Measurements from ENCODE around the gene RSPH6A. TPM values are rescaled to one million over a fixed set of nuclear protein-coding genes. Genes with fewer than 3 reads are reported as not detected.

Gene RSPH6A
- total RNA-seq, 5 donors from 2014 or later (not counting 1 experiment from before 2014, with no cell fraction given), result 0.20 to 0.47 (median 0.38) TPM

GRCh38 chr19:45770192-45771101, 44.7 kb downstream of the RSPH6A start:
- H3K9me3 ChIP-seq, result no peaks in the 10 kb centered on the region
- H3K4me3 ChIP-seq (ENCODE audit: control insufficient read depth in 1 of 2, extremely low read depth in 1 of 2, low read length in 1 of 2), result peak overlapping the region; percentile 83 to 85
- Mint-ChIP-seq H3K27ac (peak overlapping the region; percentile 76 to 86), H3K9me3 (no peaks in the 10 kb centered on the region), H3K4me1 (peaks cover 9 to 20% (median 11%) of the 10 kb centered on the region in 3 donors), H3K36me3 (no peaks in the 10 kb centered on the region), H3K4me3 (peak overlapping the region; percentile 81 to 90 (median 84)), H3K27me3 (peaks cover 4 to 11% of the 10 kb centered on the region in 2 donors)
- ChIA-PET POLR2A (interaction anchor here (0.6 to 0.9 kb wide), 6 partner anchors 22 to 157 kb away, joined by 3 to 7 read pairs (median 4); partner anchors contain the start of gene DMWD (in 1 of the 2)), CTCF (interaction anchor here (0.6 to 3.1 kb wide), 20 partner anchors 9 to 599 kb away, joined by 3 to 61 read pairs (median 5); partner anchors contain the start of genes DMPK (in 2 of the 2), DMWD (in 1 of the 2), FBXO46 (in 1 of the 2) and MYPOP (in 1 of the 2))
- 2% methylated on average over 79 of the region's 79 CpGs for WGBS (ENCODE audit: insufficient coverage)
- peaks cover 2 to 35% of the 10 kb centered on the region in 2 experiments for H3K4me1 ChIP-seq (ENCODE audit: control insufficient read depth in 1 of 2, extremely low read depth in 1 of 2, insufficient read depth in 2 of 2, low read length in 2 of 2)
- peaks cover 0 to 38% of the 10 kb centered on the region in 2 experiments for H3K27me3 ChIP-seq (replicated peaks in 1 of 2; ENCODE audit: control insufficient read depth in 2 of 2, extremely low read depth in 1 of 2, insufficient read depth in 2 of 2, low read length in 1 of 2)
- peak; percentile 78 to 94 (median 88) for DNase-seq
- ATAC-seq (replicated peaks in 1 of 4), result peak; percentile 73 to 80 (median 76)
- no peaks in the 10 kb centered on the region for H3K36me3 ChIP-seq (ENCODE audit: control insufficient read depth in 2 of 2, extremely low read depth in 1 of 2, insufficient read depth in 1 of 2, low read length in 1 of 2)
- H3K27ac ChIP-seq (ENCODE audit: low read length), result peak overlapping the region; percentile 18

GRCh38 chr19:45769821-45770191, 45.3 kb downstream of the RSPH6A start:
- Mint-ChIP-seq H3K36me3 (no peaks in the 10 kb centered on the region), H3K27ac (peak overlapping the region; percentile 76 to 86), H3K9me3 (no peaks in the 10 kb centered on the region), H3K4me1 (peaks cover 9 to 20% (median 11%) of the 10 kb centered on the region in 3 donors), H3K27me3 (peaks cover 7 to 15% of the 10 kb centered on the region in 2 donors), H3K4me3 (peak overlapping the region; percentile 81 to 90 (median 84))
- Histone ChIP-seq H3K36me3 (ENCODE audit: control insufficient read depth in 2 of 2, extremely low read depth in 1 of 2, insufficient read depth in 1 of 2, low read length in 1 of 2) (no peaks in the 10 kb centered on the region), H3K9me3 (no peaks in the 10 kb centered on the region), H3K27ac (ENCODE audit: low read length) (peak overlapping the region; percentile 63), H3K4me3 (ENCODE audit: control insufficient read depth in 1 of 2, extremely low read depth in 1 of 2, low read length in 1 of 2) (peak overlapping the region; percentile 83 to 85), H3K27me3 (replicated peaks in 1 of 2; ENCODE audit: control insufficient read depth in 2 of 2, extremely low read depth in 1 of 2, insufficient read depth in 2 of 2, low read length in 1 of 2) (peaks cover 0 to 44% of the 10 kb centered on the region in 2 experiments), H3K4me1 (ENCODE audit: control insufficient read depth in 1 of 2, extremely low read depth in 1 of 2, insufficient read depth in 2 of 2, low read length in 2 of 2) (peaks cover 2 to 35% of the 10 kb centered on the region in 2 experiments)
- ChIA-PET POLR2A (interaction anchor here (0.6 kb wide), 2 partner anchors 24 to 52 kb away, joined by 3 to 6 read pairs; no protein-coding TSS in a partner anchor), CTCF (interaction anchor here (0.6 to 3.1 kb wide), 20 partner anchors 9 to 246 kb away, joined by 3 to 61 read pairs (median 7); partner anchors contain the start of genes DMPK (in 1 of the 2), DMWD (in 1 of the 2), FBXO46 (in 1 of the 2) and MYPOP (in 1 of the 2))
- ATAC-seq (replicated peaks in 1 of 4) (peak; percentile 43 to 56 (median 46)), DNase-seq (peak in 27 of 35 experiments; percentile 52 to 81 (median 65))
- WGBS (ENCODE audit: insufficient coverage), result under 1% methylated on average over 28 of the region's 28 CpGs

- H3K27ac Mint-ChIP-seq, result peak within 1 kb of the TSS; percentile 76 to 86
- ATAC-seq (replicated peaks in 1 of 4), result peak; percentile 64 to 71 (median 66)
- Histone ChIP-seq H3K4me3 (ENCODE audit: control insufficient read depth in 1 of 2, extremely low read depth in 1 of 2, low read length in 1 of 2) (peak within 1 kb of the TSS; percentile 83 to 85), H3K27me3 (replicated peaks in 1 of 2; ENCODE audit: control insufficient read depth in 2 of 2, extremely low read depth in 1 of 2, insufficient read depth in 2 of 2, low read length in 1 of 2) (peaks cover 0 to 50% of the 10 kb centered on the region in 2 experiments), H3K4me1 (ENCODE audit: control insufficient read depth in 1 of 2, extremely low read depth in 1 of 2, insufficient read depth in 2 of 2, low read length in 2 of 2) (peaks cover 2 to 35% of the 10 kb centered on the region in 2 experiments), H3K9me3 (no peaks in the 10 kb centered on the region), H3K36me3 (ENCODE audit: control insufficient read depth in 2 of 2, extremely low read depth in 1 of 2, insufficient read depth in 1 of 2, low read length in 1 of 2) (no peaks in the 10 kb centered on the region), H3K27ac (ENCODE audit: low read length) (peak within 1 kb of the TSS; percentile 63)
- H3K9me3 Mint-ChIP-seq, result no peaks in the 10 kb centered on the region
- peaks cover 8 to 20% of the 10 kb centered on the region in 2 donors for H3K27me3 Mint-ChIP-seq
- WGBS (ENCODE audit: insufficient coverage), result under 1% methylated on average over 49 of the region's 70 CpGs
- CTCF ChIA-PET, result interaction anchor here (0.5 to 3.1 kb wide), 22 partner anchors 8 to 1071 kb away, joined by 3 to 61 read pairs (median 7); partner anchors contain the start of genes CCDC61 (in 1 of the 2), DMPK (in 1 of the 2), DMWD (in 1 of the 2) and MYPOP (in 1 of the 2)
- H3K4me3 Mint-ChIP-seq, result peak within 1 kb of the TSS; percentile 81 to 90 (median 84)
- H3K4me1 Mint-ChIP-seq, result peaks cover 9 to 20% (median 11%) of the 10 kb centered on the region in 3 donors
- POLR2A ChIA-PET, result interaction anchor here in 1 of 2 donors (0.6 kb wide), 1 partner anchor 25 kb away, joined by 6 read pairs; no protein-coding TSS in a partner anchor
- no peaks in the 10 kb centered on the region for H3K36me3 Mint-ChIP-seq
- peak; percentile 73 to 97 (median 86) for DNase-seq
Measured at GRCh38 chr19:45768984-45769782, 45.9 kb downstream of the RSPH6A start, which contains the start of gene SIX5. SIX5 (minus strand) TSS chr19:45769252; CDS start chr19:45768844, 408 bp downstream.

- POLR2A ChIA-PET, result no interaction called here
- peaks cover 2 to 35% of the 10 kb centered on the region in 2 experiments for H3K4me1 ChIP-seq (ENCODE audit: control insufficient read depth in 1 of 2, extremely low read depth in 1 of 2, insufficient read depth in 2 of 2, low read length in 2 of 2)
- H3K27ac ChIP-seq (ENCODE audit: low read length), result peak overlapping the region; percentile 29
- DNase-seq, result peak in 15 of 35 experiments; percentile 13 to 66 (median 31)
- H3K36me3 ChIP-seq (ENCODE audit: control insufficient read depth in 2 of 2, extremely low read depth in 1 of 2, insufficient read depth in 1 of 2, low read length in 1 of 2), result no peaks in the 10 kb centered on the region
- H3K27me3 Mint-ChIP-seq, result peaks cover 8 to 20% of the 10 kb centered on the region in 2 donors
- no peaks in the 10 kb centered on the region for H3K9me3 Mint-ChIP-seq
- H3K4me3 Mint-ChIP-seq, result peak overlapping the region; percentile 81 to 90 (median 84)
- H3K4me3 ChIP-seq (ENCODE audit: control insufficient read depth in 1 of 2, extremely low read depth in 1 of 2, low read length in 1 of 2), result peak overlapping the region; percentile 83 to 85
- ATAC-seq (replicated peaks in 1 of 4), result no peak
- H3K4me1 Mint-ChIP-seq, result peaks cover 9 to 20% (median 11%) of the 10 kb centered on the region in 3 donors
- H3K27me3 ChIP-seq (replicated peaks in 1 of 2; ENCODE audit: control insufficient read depth in 2 of 2, extremely low read depth in 1 of 2, insufficient read depth in 2 of 2, low read length in 1 of 2), result peaks cover 0 to 56% of the 10 kb centered on the region in 2 experiments
- no peak overlapping the region for H3K27ac Mint-ChIP-seq
- no peaks in the 10 kb centered on the region for H3K36me3 Mint-ChIP-seq
- CTCF ChIA-PET, result interaction anchor here (0.8 to 3.1 kb wide), 9 partner anchors 10 to 226 kb away, joined by 3 to 61 read pairs (median 8); partner anchors contain the start of genes CCDC61 (in 1 of the 2) and QPCTL (in 1 of the 2)
- 0% methylated on average over 8 of the region's 33 CpGs for WGBS (ENCODE audit: insufficient coverage)
- no peaks in the 10 kb centered on the region for H3K9me3 ChIP-seq
Measured at GRCh38 chr19:45768655-45768983, 46.5 kb downstream of the RSPH6A start.

GRCh38 chr19:45767881-45768654, 47.0 kb downstream of the RSPH6A start:
- H3K27ac Mint-ChIP-seq, result no peak overlapping the region
- ChIA-PET CTCF (interaction anchor here in 1 of 2 donors (0.9 to 3.1 kb wide), 6 partner anchors 11 to 114 kb away, joined by 4 to 61 read pairs (median 8); partner anchors contain the start of gene QPCTL), POLR2A (no interaction called here)
- no peaks in the 10 kb centered on the region for H3K9me3 Mint-ChIP-seq
- H3K36me3 Mint-ChIP-seq, result no peaks in the 10 kb centered on the region
- WGBS (ENCODE audit: insufficient coverage), result 3% methylated on average over 99 of the region's 102 CpGs
- Histone ChIP-seq H3K9me3 (no peaks in the 10 kb centered on the region), H3K4me1 (ENCODE audit: control insufficient read depth in 1 of 2, extremely low read depth in 1 of 2, insufficient read depth in 2 of 2, low read length in 2 of 2) (peaks cover 2 to 35% of the 10 kb centered on the region in 2 experiments), H3K27ac (ENCODE audit: low read length) (no peak overlapping the region), H3K36me3 (ENCODE audit: control insufficient read depth in 2 of 2, extremely low read depth in 1 of 2, insufficient read depth in 1 of 2, low read length in 1 of 2) (no peaks in the 10 kb centered on the region), H3K27me3 (replicated peaks in 1 of 2; ENCODE audit: control insufficient read depth in 2 of 2, extremely low read depth in 1 of 2, insufficient read depth in 2 of 2, low read length in 1 of 2) (peaks cover 0 to 61% of the 10 kb centered on the region in 2 experiments), H3K4me3 (ENCODE audit: control insufficient read depth in 1 of 2, extremely low read depth in 1 of 2, low read length in 1 of 2) (peak overlapping the region; percentile 34 to 54)
- peaks cover 8 to 20% of the 10 kb centered on the region in 2 donors for H3K27me3 Mint-ChIP-seq
- peak overlapping the region; percentile 62 to 90 (median 74) for H3K4me3 Mint-ChIP-seq
- H3K4me1 Mint-ChIP-seq, result peaks cover 9 to 20% (median 11%) of the 10 kb centered on the region in 3 donors
- DNase-seq (peak in 1 of 35 experiments; percentile 23), ATAC-seq (replicated peaks in 1 of 4) (no peak)

Data from T-cell (primary cell).